ELF-1 (cell line): ENCODE results near the gene PLXNC1.

Source experiments
- DNase-seq: peaks from one replicate; pipeline ENCODE4 v3.0.0-alpha.2; 2016; ENCODE audit warnings: low read depth, low spot score

The PLXNC1 gene

DNA sequence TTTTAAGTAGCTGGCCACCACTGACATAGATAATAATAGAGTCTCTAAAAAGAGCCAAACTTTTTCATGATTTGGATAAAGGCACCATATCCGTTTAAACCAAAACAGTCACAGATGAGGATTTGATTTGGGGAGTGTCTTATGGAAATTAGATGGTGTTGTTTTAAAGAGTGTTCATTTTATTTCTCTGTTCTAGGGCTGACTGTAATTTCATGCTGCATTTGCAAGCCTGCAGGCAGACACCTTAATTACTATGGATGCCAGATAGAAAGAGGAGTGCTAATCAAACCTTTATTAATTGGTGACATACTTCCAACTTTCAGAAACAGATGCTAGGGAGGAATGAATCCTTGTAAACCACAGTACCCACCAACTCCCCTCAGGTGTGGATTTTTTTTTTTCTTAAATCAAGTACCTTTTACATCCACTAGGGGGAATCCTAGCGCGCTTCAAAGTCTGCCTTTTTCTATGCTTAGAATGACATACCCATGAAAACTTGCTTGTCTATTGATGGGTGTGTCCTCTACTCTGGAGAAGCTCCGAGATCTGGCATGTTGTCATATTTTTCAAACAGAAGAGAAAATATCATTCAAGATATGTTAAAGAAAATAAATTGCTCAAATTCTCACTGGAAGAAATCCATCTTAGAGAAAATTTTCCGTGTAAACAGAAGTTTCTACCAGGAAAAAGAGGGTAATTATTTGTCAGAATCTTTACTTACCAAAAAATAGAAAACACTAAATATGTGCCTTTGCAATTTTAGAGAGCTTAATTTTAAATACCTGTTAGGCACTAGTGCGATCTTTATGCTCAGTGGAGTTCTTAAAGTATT lies 14.2 kb upstream of the PLXNC1 start:
- DNase-seq, result peak; percentile 44

DNA sequence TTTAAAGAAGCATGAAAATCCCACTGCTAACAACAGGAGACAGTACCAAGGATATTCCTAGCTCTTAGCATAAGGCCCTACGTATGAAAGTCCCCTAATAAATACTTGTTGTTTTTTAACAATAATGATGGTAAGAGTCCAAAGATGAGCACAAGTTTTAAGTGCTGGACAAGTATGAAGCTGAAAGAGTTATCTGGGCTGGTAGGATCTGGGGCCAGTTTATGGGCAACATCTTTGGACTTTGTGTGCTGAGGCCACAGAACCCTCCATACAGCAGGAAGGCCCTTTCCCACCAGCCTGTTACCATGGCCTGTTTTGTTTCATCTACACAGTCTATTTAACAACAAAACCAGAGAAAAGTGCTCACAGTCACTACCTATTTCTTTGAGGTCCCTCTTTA lies 12.5 kb upstream of the PLXNC1 start:
- no peak for DNase-seq

DNA sequence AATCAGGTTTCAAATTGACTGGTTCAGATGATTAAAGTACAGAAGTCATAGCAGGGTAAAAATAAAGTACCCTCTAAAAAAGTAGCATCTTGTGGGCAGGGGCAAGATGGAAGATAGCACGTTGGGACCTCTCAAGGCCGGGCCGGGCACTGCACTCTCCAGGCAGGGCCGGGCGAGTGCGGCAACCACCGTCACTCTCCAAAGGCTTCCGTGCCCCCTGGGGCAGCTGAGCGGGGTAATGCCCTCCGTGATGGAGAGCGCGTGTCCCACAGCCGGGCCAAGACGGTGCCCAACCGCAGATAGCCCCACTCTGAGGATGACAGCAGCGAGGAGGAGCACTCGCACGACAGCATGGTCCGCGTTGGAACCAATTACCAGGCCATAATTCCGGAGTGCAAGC lies 8.6 kb upstream of the PLXNC1 start:
- no peak for DNase-seq

DNA sequence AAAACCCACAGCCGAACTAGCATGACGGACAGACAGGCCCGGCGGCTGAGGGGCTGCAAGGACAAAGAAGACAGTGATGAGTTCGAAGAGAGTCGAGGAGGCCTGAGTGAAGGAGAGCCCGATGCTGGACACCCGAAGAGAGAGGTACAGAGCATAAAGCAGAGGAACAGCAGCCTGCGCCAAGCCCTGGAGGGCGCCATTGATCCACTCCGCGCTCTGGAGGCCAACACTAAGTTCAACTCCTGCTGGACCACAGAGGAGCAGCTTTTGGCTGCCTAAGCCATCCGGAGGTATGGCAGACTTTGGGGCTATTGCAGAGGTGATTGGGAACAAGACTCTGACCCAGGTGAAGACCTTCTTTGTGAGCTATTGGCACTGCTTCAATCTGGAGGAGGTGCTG lies 7.8 kb upstream of the PLXNC1 start:
- DNase-seq, result peak; percentile 81

DNA sequence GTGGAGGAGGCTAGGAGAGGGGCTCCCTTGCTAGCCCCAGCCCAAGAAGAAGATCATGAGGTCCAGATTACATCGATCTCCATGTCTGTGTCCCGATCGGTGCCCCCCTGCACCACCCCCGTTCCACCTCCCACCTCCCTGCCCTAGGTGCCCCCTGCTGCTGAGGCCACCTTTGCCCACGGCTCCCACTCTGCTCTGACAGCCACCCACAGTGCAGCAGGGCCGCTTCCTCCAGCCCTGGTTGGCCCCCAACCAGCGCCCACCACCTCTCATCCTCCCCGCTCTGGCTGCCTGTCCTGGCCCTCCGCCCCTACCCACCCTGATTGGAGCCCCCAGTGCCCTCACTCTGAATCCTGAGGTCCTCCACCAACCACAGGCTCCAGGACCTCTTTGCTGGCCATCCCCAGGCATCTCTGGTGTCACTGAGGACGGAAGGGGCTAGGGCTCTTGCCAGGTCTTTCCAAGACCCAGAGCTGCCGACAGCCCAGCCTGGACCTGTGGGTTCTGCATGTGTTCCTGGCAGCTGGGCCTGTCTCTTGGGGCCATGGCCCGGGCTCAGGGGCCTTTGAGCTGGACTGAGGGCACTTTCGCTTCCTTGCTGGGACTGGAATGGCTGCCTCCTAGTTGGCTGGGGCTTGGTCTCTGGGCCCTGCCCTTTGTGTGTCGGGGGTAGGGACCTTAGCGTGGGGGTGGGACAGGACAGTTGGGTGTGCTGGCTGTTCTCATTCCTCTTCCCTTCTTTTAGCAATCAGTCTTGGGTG lies 7.2 kb upstream of the PLXNC1 start:
- no peak for DNase-seq

DNA sequence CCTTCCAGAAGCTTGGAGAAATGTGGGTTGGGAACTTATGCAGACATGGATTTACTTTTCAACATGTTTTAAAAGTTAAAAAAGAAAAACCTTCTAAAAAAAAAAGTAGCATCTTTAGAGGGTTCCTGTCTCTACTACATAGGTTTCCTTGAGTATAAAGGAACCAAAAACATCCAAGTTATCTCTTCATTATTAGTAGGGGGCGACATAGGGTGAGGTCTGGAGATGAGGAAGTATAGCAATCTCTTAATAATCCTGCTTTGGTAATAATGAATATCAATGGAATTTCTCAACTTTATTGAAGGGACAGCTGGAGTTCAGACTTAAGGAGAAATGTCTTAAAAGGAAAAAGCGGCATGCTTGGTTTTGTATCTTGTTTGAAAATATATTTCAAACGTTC lies 6.5 kb upstream of the PLXNC1 start:
- DNase-seq, result no peak

DNA sequence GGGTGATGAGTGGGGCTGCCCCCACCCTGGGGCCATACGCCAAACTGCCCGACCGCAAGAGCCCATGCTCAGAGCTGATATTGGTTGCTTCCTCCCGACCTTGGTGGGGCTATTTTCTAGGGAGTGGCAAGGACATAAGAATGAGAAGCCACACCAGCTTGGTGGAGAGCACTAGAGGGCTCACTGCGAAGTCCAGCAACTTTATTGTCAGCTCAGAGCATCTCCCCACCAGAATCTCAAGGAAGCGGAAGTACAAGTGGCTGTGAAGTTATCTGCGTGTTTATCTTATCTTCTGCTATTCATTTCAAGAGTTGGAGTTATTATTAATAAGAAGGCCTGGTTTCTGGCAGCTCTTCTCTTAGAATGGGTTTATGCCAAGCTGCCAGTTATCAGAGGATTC lies 4.9 kb upstream of the PLXNC1 start:
- no peak for DNase-seq

DNA sequence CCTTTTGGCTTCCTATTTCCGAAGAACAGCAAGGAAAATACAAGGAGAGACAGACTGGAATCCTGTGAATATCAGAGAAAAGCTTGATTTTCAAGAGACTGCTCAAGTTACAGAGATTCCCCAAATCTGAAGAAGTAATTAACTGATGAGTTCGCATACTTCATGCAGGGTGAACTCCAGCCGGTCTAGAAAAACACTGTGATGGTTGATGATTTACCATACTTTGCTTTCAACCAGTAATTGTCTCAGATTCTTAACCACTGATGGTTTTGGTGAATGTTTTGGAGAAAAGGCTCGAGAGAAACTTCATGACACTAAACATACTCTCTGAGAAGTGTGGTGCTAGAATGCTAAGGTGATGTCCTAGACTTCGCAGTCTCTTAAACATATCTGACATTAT lies 4.4 kb upstream of the PLXNC1 start:
- DNase-seq, result no peak

DNA sequence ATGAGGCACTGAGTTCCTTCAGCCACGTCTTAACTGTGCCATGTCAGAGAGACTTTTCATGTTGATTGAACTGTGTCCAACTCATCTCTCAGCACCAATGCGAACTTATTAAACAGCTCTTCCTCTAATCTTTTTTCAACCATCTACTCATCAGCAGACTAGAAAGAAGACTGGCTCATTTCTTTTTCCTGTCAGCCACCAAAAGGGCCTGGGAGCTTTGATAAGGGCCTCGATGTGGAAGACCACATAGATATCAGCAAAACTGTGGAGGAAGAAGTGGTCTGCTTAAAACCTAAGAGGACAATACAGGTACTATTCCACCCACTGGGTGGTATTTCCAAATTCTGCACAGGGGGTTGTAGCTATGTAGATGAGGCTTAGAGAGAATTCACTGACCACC lies 3.6 kb upstream of the PLXNC1 start:
- DNase-seq, result no peak

DNA sequence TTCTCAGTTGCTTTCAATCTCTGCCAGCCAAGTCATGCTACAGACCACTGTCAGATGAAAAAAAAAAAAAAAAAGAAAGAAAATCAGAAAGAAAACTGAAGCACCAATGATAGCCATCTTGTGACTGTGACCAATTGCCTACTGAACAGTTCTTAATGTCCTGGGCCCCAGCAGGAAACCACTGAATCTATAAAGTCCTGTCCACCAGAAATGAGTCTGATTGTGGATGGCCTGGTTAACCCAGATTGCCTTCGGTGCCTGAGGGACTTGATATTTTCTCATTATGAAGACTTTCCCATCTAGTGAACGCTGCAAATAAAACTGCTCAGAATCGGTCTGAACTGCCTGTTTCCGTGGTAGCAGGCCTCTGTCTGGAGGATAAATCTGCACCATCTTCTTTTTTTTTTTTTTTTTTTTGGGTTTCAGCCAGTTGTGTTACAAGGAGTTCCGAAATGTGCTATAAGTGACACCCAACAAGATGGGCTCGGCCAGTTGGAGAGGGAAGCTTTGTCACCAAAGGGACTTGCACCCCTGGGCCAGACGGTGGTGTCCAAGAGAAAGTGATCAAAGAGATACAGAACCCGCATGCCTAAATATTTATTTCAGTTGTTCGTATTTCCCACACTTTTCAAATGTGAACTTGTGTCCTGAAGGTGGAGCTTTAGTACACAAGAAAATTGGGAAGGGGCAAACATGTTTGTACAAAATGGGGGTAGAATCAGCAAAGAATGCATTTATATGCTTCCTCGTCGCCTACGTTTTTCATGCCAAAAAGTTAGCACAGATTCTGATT lies 3.0 kb upstream of the PLXNC1 start:
- DNase-seq, result no peak

DNA sequence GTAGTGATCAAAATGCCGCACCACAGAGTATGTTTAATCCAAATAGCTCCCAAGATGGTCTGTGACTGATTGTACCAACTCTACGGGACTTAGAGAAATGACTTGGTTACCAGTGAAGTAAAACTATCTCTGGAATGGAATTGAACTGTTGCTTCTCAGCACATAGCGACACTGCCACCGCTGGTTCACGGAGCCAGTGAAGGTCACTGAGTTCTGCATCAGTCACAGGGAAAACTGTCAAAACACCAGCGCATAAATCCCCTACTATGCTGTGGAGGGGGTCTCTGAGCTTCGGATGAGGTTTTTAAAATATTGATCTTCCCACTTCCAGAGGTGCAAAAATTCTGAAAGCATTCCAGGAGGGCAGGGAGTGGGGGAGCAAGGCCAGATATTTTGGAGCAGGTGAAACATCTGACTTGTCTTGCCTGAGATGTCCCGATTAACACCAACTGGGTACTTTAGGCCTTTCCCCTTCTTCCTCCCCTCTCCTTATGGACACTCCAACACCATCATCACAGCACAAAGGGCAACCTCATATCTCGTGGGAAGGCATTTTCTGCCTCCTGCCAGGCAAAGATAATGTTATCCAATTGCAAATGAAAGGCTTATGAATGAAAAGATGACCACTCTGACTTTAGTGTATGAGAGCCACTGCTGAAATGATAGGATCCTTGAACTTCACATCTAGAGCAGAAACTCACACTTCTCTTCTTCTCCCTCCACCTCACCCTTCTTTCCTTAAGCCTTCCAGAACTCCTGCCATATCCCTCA lies 2.0 kb upstream of the PLXNC1 start:
- no peak for DNase-seq

DNA sequence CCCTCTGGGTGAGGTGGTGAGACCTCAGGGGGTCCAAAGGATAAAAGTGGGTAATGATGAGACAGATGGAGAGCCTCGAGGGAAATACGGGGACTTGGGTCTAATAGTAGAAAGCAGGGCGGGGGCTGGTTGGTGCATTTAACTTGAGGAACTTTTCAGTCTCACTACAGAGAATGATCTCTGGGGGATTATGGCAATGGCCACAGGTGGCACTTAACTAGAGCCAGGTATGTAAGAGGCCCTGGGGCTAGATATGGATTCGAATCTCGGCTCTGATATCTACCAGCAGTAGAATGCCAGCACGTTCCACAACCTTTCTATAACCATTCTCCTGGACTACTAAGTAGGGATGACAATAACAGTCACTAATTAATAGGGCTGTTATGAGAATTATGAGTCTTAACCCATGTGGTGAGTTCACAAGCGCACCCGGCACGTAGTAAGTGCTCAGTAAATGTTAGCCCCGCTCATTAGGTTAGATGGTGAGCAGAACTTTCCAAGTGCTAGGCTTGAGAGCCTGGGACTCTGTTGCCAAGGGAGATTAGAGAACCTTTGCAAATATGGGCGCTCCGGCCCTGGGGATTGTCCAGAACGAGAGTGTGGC lies 888 bp upstream of the PLXNC1 start:
- no peak for DNase-seq

DNA sequence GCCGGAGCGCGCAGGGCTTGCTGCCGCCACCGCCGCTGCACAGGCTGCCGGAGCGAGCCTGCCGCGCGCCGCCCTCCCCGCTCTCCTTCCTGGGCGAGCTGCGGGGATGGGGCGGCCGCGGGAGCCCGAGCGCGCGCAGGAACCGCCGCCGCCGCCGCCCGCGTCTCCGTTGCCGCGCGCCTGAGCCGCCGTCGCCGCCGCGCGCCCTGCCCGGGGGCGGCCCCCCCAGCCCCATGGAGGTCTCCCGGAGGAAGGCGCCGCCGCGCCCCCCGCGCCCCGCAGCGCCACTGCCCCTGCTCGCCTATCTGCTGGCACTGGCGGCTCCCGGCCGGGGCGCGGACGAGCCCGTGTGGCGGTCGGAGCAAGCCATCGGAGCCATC lies 352 bp downstream of the PLXNC1 start:
- DNase-seq, result no peak

DNA sequence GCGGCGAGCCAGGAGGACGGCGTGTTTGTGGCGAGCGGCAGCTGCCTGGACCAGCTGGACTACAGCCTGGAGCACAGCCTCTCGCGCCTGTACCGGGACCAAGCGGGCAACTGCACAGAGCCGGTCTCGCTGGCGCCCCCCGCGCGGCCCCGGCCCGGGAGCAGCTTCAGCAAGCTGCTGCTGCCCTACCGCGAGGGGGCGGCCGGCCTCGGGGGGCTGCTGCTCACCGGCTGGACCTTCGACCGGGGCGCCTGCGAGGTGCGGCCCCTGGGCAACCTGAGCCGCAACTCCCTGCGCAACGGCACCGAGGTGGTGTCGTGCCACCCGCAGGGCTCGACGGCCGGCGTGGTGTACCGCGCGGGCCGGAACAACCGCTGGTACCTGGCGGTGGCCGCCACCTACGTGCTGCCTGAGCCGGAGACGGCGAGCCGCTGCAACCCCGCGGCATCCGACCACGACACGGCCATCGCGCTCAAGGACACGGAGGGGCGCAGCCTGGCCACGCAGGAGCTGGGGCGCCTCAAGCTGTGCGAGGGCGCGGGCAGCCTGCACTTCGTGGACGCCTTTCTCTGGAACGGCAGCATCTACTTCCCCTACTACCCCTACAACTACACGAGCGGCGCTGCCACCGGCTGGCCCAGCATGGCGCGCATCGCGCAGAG lies 873 bp downstream of the PLXNC1 start:
- DNase-seq, result peak; percentile 68

DNA sequence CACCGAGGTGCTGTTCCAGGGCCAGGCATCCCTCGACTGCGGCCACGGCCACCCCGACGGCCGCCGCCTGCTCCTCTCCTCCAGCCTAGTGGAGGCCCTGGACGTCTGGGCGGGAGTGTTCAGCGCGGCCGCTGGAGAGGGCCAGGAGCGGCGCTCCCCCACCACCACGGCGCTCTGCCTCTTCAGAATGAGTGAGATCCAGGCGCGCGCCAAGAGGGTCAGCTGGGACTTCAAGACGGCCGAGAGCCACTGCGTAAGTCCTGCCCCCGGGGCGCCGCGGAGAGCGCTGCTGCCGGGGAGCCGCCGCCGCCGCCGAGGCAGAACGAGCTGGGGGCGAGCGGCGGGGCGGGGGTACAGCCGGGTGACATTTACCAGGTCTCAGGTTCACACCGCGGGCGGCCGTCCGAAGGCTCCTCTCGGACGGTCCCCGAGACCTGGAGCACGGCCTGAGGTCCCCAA lies 1.4 kb downstream of the PLXNC1 start:
- peak; percentile 73 for DNase-seq

DNA sequence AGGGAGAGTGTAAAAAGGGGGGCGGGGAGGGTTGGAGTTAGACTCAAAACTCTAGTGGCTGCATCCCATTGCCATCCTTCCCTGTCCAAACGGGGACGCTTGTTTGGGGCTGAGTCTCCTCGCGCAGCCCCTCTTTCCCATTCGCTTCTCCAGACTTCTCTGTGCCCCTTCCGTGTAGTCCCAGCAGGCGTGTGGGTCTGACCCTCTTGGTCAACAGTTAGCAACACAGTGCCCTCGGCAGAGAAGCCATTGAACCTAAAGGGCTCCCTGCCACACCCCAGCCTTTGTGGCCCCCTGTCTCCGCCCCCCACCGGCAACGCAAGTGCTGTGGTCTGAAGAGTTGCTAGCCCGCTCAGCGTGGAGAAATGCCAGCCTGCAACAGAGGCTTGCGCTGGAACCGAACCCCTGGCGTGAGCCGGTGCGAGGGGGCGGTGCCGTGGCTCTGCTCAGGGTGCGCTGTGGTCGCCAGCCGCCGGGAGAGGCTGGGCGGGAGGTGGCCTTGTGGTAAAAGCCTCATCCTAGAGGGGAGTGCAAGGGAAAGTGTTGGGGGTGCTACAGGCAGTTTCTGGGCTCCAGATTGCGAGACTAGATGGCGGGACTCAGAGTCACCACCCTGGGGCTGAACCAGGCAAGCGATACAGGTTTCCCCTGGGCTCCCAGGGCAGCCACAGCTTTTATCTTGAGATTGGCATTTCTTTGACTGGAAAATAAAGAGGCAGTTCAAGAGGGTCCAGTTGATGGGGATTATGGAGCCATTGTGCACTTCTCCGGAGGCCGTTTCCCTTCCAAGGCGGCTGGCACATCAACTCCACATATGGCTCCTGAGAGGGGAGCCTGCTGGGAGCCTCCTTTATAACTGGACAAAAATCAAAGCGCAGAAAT lies 2.1 kb downstream of the PLXNC1 start:
- DNase-seq, result peak; percentile 34

DNA sequence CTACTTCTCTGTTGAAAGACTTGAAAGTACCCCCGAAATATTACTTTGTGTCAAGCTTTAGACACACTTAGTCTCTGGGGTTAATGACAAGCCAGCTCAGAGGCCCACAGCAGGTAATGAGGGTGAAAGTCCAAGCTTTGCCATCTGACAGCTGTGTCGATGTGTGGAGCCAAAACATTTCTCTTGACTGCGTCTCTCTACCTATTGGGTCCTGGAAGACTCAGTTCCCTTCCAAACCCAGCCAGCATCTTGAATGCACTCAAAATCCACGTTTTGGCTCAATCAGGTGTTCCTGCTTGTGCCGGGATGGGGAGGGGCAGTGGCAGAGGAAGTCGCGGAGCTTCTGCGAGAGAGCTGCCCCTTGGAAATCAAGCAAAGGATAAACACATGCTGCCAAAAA lies 3.2 kb downstream of the PLXNC1 start:
- no peak for DNase-seq

DNA sequence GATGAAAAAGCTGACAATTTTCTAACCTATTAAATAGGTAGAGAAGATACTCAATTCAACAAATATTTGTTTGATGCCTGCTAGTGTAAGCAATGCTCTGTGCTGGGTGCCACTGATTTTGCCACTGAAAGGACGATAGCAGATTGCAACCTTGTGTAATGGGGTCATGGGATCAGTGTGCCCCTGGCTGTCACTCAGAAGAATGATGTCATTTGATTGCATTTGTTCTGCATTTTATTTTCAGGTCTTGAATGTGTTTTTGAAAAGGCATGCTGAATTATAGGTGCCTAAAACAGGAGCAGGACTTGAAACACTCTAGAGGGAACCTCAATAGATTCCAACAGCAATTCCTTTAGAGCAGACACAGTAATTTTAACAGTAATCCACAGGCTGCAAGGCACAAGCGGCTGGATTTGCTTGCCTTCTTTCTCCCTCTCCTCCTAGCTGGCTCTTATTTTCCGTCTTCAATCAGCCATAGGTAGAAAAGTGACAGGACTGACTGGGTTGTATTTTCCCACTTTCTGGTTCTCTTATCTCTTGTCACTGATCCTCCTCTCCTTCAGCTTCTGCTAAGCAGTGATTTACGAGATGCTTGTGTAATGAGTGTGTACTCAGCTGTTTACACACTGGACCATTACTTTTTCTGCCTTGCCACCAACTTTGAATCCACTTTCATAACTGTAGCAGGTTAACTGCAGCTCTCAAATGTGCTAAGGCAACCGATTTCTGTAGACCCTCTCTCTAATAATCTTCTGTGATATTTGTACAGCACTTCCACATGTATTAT lies 4.1 kb downstream of the PLXNC1 start:
- no peak for DNase-seq

DNA sequence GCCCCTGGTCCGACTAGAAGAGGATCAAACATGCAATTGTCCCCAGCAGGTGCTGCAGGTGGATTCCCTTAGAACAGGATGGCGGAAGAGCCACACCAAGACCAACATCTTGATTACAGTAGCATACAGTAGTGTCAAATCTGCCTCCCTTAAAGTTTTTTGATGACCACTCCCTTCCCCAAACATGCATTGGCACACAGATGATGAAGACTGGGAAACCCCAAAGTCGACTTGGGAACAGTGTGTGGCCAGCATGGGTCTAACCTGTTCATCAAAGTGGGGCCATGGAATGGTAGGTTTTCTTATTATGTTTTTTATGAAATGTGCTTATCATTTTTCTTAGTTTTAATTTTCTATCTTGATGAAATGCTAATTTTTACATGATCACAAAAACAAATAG lies 8.8 kb downstream of the PLXNC1 start:
- DNase-seq, result no peak
